Loucy (cell line): ENCODE data around the gene KLHL14.

Experiments
- H2AFZ ChIP-seq: fragments of 200-600 bp; sonication (generic); 2 replicates; pipeline ENCODE4 v1.6.0; 2016; ENCODE audit warnings: antibody characterized with exemption, mild to moderate bottlenecking, low read length, moderate library complexity
- H3F3A ChIP-seq: fragments of 200-600 bp; 2 replicates; pipeline ENCODE4 v1.6.0; 2016; ENCODE audit warnings: antibody characterized with exemption, low read depth, mild to moderate bottlenecking
- H3K27me3 ChIP-seq: fragments of 200-600 bp; sonication (generic); 2 replicates; pipeline ENCODE4 v1.6.1; 2014; ENCODE audit warnings: low read length, mild to moderate bottlenecking; ENCODE audit not compliant: insufficient read depth, poor library complexity, severe bottlenecking
- H3K36me3 ChIP-seq: fragments of 200-600 bp; sonication (generic); 2 replicates; pipeline ENCODE4 v1.6.1; 2016; ENCODE audit warnings: low read length; ENCODE audit not compliant: insufficient read depth
- H3K4me1 ChIP-seq: fragments of 200-600 bp; sonication (generic); 2 replicates; pipeline ENCODE4 v1.5.1; 2014; ENCODE audit warnings: low read length, mild to moderate bottlenecking; ENCODE audit not compliant: insufficient read depth, poor library complexity, severe bottlenecking
- H3K4me2 ChIP-seq: fragments of 200-600 bp; sonication (generic); 2 replicates; pipeline ENCODE4 v1.6.0; 2014; ENCODE audit warnings: antibody characterized with exemption, low read length, low read depth, mild to moderate bottlenecking; ENCODE audit not compliant: poor library complexity, severe bottlenecking
- H3K4me3 ChIP-seq: fragments of 200-600 bp; sonication (generic); 2 replicates; pipeline ENCODE4 v1.5.1; 2014; ENCODE audit warnings: low read length, mild to moderate bottlenecking, mixed read lengths; ENCODE audit not compliant: poor library complexity, severe bottlenecking
- H3K79me2 ChIP-seq: fragments of 200-600 bp; sonication (generic); 2 replicates; pipeline ENCODE4 v1.6.1; 2014; ENCODE audit warnings: low read length; ENCODE audit not compliant: insufficient read depth
- H3K9ac ChIP-seq: fragments of 200-600 bp; sonication (generic); 2 replicates; pipeline ENCODE4 v1.6.0; 2014; ENCODE audit warnings: mild to moderate bottlenecking, low read depth, low read length, moderate library complexity; ENCODE audit not compliant: poor library complexity, severe bottlenecking
- H3K9me2 ChIP-seq: fragments of 200-600 bp; sonication (generic); replicated peaks from 2 replicates; pipeline ENCODE4 v1.6.1; 2016; ENCODE audit warnings: low read depth, low read length, mixed read lengths
- H3K9me3 ChIP-seq: fragments of 200-600 bp; sonication (generic); 2 replicates; pipeline ENCODE4 v1.6.1; 2014; ENCODE audit warnings: mild to moderate bottlenecking, antibody characterized with exemption, low read length, low read depth; ENCODE audit not compliant: insufficient read depth
- H4K20me1 ChIP-seq: fragments of 200-600 bp; sonication (generic); 2 replicates; pipeline ENCODE4 v1.6.0; 2014; ENCODE audit warnings: antibody characterized with exemption, low read length, mild to moderate bottlenecking; ENCODE audit not compliant: insufficient read depth, poor library complexity, severe bottlenecking
- CTCF ChIP-seq: fragments of 200-600 bp; sonication (generic); conservative IDR thresholded peaks from 2 replicates; pipeline ENCODE4 v1.5.1; 2014; ENCODE audit warnings: mild to moderate bottlenecking, antibody characterized with exemption, low read length
- EZH2phosphoT487 ChIP-seq: fragments of 200-600 bp; IDR thresholded peaks from 2 replicates; pipeline ENCODE4 v1.6.1; 2018; ENCODE audit warnings: antibody characterized with exemption, mild to moderate bottlenecking, moderate library complexity, borderline replicate concordance

Gene KLHL14

GRCh38 chr18:32624182-32624723 is 148.6 kb downstream of the KLHL14 start:
- H4K20me1 ChIP-seq: no peaks in the 10 kb centered on the region
- H3K27me3 ChIP-seq: no peaks in the 10 kb centered on the region
- no peak overlapping the region for H3K4me2 ChIP-seq
- no peaks in the 10 kb centered on the region for H3F3A ChIP-seq
- H3K4me3 ChIP-seq: no peak overlapping the region
- H3K9me2 ChIP-seq: no peaks in the 10 kb centered on the region
- TF ChIP-seq EZH2phosphoT487 (no peak), CTCF (no peak)
- H3K4me1 ChIP-seq: no peaks in the 10 kb centered on the region
- H3K9me3 ChIP-seq: no peaks in the 10 kb centered on the region
- H3K36me3 ChIP-seq: no peaks in the 10 kb centered on the region
- no peak overlapping the region for H3K9ac ChIP-seq
- no peaks in the 10 kb centered on the region for H3K79me2 ChIP-seq
- no peak overlapping the region for H2AFZ ChIP-seq

- Histone ChIP-seq H4K20me1 (no peaks in the 10 kb centered on the region), H3K4me1 (no peaks in the 10 kb centered on the region), H3K36me3 (no peaks in the 10 kb centered on the region), H3K4me3 (no peak overlapping the region), H3K4me2 (no peak overlapping the region), H3K79me2 (no peaks in the 10 kb centered on the region), H3F3A (no peaks in the 10 kb centered on the region), H2AFZ (no peak overlapping the region), H3K27me3 (no peaks in the 10 kb centered on the region), H3K9me2 (no peaks in the 10 kb centered on the region), H3K9me3 (no peaks in the 10 kb centered on the region), H3K9ac (no peak overlapping the region)
- no peak for TF ChIP-seq EZH2phosphoT487
- TF ChIP-seq CTCF: no peak
Measured at GRCh38 chr18:32623563-32623962, 149.3 kb downstream of the KLHL14 start.
